Measurements from ENCODE around the gene PDCD1LG2. TPM values are rescaled to one million over a fixed set of nuclear protein-coding genes. Genes with fewer than 3 reads are reported as not detected.

PDCD1LG2 gene
- total and polyA plus RNA-seq, 2 of the 8 experiments (the other 6 are each of a cell fraction or from before 2014, with no cell fraction given), result not detected

DNA sequence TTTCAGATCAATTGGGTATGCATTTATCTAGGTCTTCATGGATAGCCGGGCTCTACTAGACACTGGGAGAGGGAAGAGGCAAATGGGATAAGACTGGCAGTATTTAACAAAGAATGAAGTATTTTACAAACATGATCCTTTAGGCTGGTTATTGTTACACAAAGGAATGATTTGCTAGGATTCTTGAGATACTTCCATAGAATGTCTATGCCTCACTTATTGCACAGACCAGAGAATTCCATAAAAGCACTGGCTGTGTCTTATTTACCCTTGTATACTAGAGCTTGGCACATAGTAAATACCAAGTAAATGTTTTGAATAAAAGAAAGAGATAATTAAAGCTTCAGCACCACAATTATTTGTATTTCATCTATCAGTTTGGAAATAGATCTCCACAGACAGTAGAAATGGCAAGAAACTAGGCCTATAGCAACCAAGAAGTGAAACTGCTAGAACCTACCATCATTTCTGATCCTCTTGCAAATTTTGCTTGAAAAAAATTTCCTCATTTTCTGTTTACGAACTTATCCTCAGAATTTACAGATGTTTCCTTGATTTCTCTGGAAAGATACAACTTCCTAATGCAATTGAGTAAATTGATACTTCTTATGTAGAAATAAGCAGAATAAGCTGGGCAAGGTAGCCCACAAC lies 3.8 kb downstream of the PDCD1LG2 start:
- H3K23ac ChIP-seq (ENCODE audit: insufficient read length), result no peak overlapping the region
- no peaks in the 10 kb centered on the region for H3K79me2 ChIP-seq (ENCODE audit: control insufficient read depth in 1 of 2, insufficient read depth in 2 of 2, low read length in 2 of 2)
- H2BK20ac ChIP-seq (ENCODE audit: low read length), result no peak overlapping the region
- no peak overlapping the region for H4K5ac ChIP-seq (ENCODE audit: insufficient read length, low read depth, low read length)
- H3K18ac ChIP-seq (ENCODE audit: extremely low read depth, low read length), result no peak overlapping the region
- ChIA-PET POLR2A (ENCODE audit: partially characterized antibody) (no interaction called here), CTCF (ENCODE audit: partially characterized antibody) (no interaction called here)
- no peak overlapping the region for H2BK5ac ChIP-seq (ENCODE audit: low read depth, low read length)
- no peak overlapping the region for H2AK5ac ChIP-seq (ENCODE audit: low read depth, low read length)
- H3K9ac ChIP-seq (replicated peaks in 1 of 4; ENCODE audit: extremely low read depth in 1 of 4, low read depth in 3 of 4, low read length in 3 of 4), result no peak overlapping the region
- H2BK12ac ChIP-seq (ENCODE audit: low read depth, low read length), result no peak overlapping the region
- no peak for DNase-seq (ENCODE audit: low read depth in 1 of 2, low spot score in 2 of 2)
- H3K4me3 ChIP-seq (ENCODE audit: extremely low read depth in 1 of 4, insufficient read depth in 2 of 4, low read depth in 3 of 4, low read length in 4 of 4), result no peak overlapping the region
- no peak overlapping the region for H3K4ac ChIP-seq (replicated peaks; ENCODE audit: insufficient read length, low read depth, low read length)
- H2BK120ac ChIP-seq (replicated peaks; ENCODE audit: low read depth, low read length), result no peak overlapping the region
- 86% methylated on average over 2 of the region's 2 CpGs; no CpG with 5 or more reads in 1 of the 2 experiments for WGBS, 2 experiments (ENCODE audit: extremely low coverage in 1 of 2, insufficient coverage in 1 of 2, insufficient read length in 1 of 2, insufficient replicate concordance in 2 of 2, low coverage in 1 of 2, low lambda C conversion rate in 2 of 2, missing lambda C conversion rate in 1 of 2)
- no peak overlapping the region for H3K14ac ChIP-seq (ENCODE audit: insufficient read length)
- no peak overlapping the region for H4K8ac ChIP-seq (ENCODE audit: extremely low read depth, insufficient read depth, low read length)
- no peaks in the 10 kb centered on the region for H3K23me2 ChIP-seq (ENCODE audit: low read depth, low read length)
- H3K4me1 ChIP-seq (replicated peaks in 1 of 4; ENCODE audit: control insufficient read depth in 3 of 4, insufficient read depth in 4 of 4, low read length in 3 of 4), result peaks cover 2 to 5% (median 4%) of the 10 kb centered on the region in 4 experiments; a peak in 5 of 7 replicates
- no peaks in the 10 kb centered on the region for H3K9me3 ChIP-seq (ENCODE audit: insufficient read depth in 2 of 2, low read depth in 1 of 2, low read length in 1 of 2)
- no peaks in the 10 kb centered on the region for H3K36me3 ChIP-seq (ENCODE audit: control insufficient read depth in 2 of 4, insufficient read depth in 4 of 4, low read length in 3 of 4)
- FAIRE-seq, result no peak
- H3K56ac ChIP-seq (replicated peaks; ENCODE audit: insufficient read length, low read depth, low read length), result no peak overlapping the region
- no peak overlapping the region for H3K27ac ChIP-seq (ENCODE audit: low read depth, low read length)
- no peak overlapping the region for H3K4me2 ChIP-seq (ENCODE audit: insufficient read depth in 1 of 2, low read depth in 2 of 2, low read length in 2 of 2)
- H2BK15ac ChIP-seq (ENCODE audit: low read length), result no peak overlapping the region
- H4K91ac ChIP-seq (replicated peaks; ENCODE audit: insufficient read length, low read length), result no peak overlapping the region
- H3K79me1 ChIP-seq (ENCODE audit: low read depth, low read length), result no peaks in the 10 kb centered on the region
- no peaks in the 10 kb centered on the region for H3K27me3 ChIP-seq (replicated peaks in 1 of 4; ENCODE audit: control insufficient read depth in 3 of 4, extremely low read depth in 1 of 4, insufficient read depth in 3 of 4, low read length in 3 of 4)
- H4K20me1 ChIP-seq (replicated peaks in 1 of 2; ENCODE audit: control insufficient read depth in 1 of 2, insufficient read depth in 2 of 2, low read length in 2 of 2), result no peaks in the 10 kb centered on the region
- no peak overlapping the region for H2AFZ ChIP-seq (ENCODE audit: low read length)
- TF ChIP-seq, protein P1, sequence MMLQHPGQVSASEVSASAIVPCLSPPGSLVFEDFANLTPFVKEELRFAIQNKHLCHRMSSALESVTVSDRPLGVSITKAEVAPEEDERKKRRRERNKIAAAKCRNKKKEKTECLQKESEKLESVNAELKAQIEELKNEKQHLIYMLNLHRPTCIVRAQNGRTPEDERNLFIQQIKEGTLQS (IDR thresholded peaks at IDR 0.05; ENCODE audit: insufficient read depth, low read depth, low read length), result no peak
- TF ChIP-seq SP1 (IDR thresholded peaks at IDR 0.05; ENCODE audit: low read depth, low read length), result no peak
- TF ChIP-seq CHD1 (IDR thresholded peaks at IDR 0.05; ENCODE audit: low read depth, low read length), result no peak
- TF ChIP-seq CEBPB (IDR thresholded peaks at IDR 0.05; ENCODE audit: low read depth, low read length), result no peak
- no peak for TF ChIP-seq TBP (IDR thresholded peaks at IDR 0.05; ENCODE audit: low read depth, low read length)
- TF ChIP-seq, protein P2, sequence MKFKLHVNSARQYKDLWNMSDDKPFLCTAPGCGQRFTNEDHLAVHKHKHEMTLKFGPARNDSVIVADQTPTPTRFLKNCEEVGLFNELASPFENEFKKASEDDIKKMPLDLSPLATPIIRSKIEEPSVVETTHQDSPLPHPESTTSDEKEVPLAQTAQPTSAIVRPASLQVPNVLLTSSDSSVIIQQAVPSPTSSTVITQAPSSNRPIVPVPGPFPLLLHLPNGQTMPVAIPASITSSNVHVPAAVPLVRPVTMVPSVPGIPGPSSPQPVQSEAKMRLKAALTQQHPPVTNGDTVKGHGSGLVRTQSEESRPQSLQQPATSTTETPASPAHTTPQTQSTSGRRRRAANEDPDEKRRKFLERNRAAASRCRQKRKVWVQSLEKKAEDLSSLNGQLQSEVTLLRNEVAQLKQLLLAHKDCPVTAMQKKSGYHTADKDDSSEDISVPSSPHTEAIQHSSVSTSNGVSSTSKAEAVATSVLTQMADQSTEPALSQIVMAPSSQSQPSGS (IDR thresholded peaks at IDR 0.05; ENCODE audit: low read length), result no peak
- TF ChIP-seq EZH2 (IDR thresholded peaks at IDR 0.05; ENCODE audit: low read depth, low read length, severe bottlenecking), result no peak
- TF ChIP-seq POLR2A (IDR thresholded peaks at IDR 0.05; ENCODE audit: control extremely low read depth in 1 of 2, low read depth in 2 of 2, low read length in 2 of 2), result no peak
- TF ChIP-seq CTBP2 (IDR thresholded peaks at IDR 0.05; ENCODE audit: borderline replicate concordance, insufficient read depth, insufficient read length, low read length), result no peak
- TF ChIP-seq HDAC6 (IDR thresholded peaks at IDR 0.05; ENCODE audit: low read depth, low read length), result no peak
- no peak for TF ChIP-seq BCL11A (IDR thresholded peaks at IDR 0.05; ENCODE audit: low read depth in 2 of 2, low read length in 2 of 2)
